GM18505 (cell line): ENCODE measurements around the gene MAP3K4.

Experiments used
- ATAC-seq: cut with Tn5 transposase; IDR thresholded peaks from one replicate; pipeline ENCODE4 v1.9.1; 2021; ENCODE audit not compliant: unreplicated experiment
- POLR2A ChIP-seq: IDR thresholded peaks from 4 replicates; pipeline ENCODE4 v1.6.1; 2011; ENCODE audit warnings: borderline replicate concordance; ENCODE audit not compliant: insufficient read depth, insufficient read length; ENCODE audit errors: extremely low read depth

The MAP3K4 gene

DNA sequence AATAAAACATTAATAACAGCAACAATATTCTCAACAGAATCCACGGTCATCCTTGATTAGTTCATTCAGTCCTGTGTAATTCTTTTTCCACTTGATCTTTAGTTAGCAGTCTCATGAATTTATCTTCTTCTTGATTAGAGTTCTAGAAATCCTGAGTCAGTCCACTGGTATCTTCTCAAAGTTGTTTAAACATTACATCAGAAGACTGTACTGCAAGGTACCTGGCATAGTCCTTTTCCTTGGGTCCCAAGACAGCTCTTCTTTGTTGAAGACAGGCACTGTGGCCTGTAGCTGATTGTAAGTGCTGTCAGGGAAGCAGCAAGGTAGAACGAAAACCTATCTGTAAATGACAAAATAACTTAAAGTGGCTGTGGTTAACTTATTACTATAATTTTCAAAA, 11.8 kb downstream of the MAP3K4 start:
- ATAC-seq = no peak
- TF ChIP-seq POLR2A = no peak

DNA sequence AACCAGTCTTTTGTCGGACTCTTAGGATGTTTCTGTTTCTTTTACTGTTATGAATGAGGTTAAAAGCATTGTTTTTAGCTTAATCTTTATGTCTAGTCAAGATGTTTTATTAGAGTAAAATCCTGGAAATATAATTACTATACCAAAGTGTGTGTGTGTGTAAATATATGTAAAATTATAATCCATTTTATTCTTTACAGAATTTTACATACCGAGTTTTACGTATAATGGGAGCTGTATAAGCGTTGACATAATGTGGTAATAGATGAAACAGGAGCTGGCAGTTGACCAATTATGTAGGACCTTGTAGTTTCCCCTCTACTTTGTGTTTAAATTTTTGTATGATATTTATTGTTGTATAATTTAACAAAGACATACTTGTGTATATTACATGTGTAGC, 16.7 kb downstream of the MAP3K4 start:
- TF ChIP-seq POLR2A = no peak

DNA sequence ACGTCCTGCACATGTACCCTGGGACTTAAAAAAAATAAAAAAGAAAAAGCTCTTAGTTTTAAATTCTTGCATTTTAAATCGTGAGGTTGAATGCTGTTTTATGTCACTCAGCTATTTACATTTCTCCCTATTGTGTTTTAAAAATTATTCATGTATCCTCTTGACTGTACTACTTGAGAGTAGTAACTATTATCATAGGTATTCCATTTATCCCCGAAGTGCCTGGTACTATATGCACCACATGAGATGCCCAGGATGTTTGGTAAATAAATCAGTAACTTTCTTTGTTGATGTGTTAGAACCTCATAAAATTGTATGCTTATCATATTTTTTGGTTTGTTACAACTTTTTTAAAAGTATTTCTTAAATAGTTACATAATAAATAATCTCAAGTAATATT, 18.4 kb downstream of the MAP3K4 start:
- no peak for TF ChIP-seq POLR2A
- ATAC-seq = no peak

More for the DNA sequence above, 16.7 kb downstream of the MAP3K4 start:
- no peak for ATAC-seq

DNA sequence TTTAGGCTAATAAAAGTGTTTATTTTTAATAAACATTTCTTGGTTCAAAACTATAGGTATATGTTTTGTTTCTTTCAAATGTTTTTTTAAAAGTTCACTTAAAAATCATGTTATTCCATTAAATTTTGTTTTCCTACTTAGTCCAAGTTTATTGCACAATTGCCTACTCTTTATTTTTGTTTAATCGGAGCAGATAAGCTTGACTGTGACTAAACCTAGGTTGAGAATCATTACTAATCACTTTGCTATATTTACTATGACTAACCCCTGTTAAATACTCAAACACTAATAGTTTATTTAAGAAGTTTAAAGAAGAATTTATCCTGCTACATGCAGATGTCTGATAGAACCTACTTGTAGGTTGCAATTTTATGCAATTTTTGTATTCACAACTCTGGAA, 18.8 kb downstream of the MAP3K4 start:
- no peak for ATAC-seq

DNA sequence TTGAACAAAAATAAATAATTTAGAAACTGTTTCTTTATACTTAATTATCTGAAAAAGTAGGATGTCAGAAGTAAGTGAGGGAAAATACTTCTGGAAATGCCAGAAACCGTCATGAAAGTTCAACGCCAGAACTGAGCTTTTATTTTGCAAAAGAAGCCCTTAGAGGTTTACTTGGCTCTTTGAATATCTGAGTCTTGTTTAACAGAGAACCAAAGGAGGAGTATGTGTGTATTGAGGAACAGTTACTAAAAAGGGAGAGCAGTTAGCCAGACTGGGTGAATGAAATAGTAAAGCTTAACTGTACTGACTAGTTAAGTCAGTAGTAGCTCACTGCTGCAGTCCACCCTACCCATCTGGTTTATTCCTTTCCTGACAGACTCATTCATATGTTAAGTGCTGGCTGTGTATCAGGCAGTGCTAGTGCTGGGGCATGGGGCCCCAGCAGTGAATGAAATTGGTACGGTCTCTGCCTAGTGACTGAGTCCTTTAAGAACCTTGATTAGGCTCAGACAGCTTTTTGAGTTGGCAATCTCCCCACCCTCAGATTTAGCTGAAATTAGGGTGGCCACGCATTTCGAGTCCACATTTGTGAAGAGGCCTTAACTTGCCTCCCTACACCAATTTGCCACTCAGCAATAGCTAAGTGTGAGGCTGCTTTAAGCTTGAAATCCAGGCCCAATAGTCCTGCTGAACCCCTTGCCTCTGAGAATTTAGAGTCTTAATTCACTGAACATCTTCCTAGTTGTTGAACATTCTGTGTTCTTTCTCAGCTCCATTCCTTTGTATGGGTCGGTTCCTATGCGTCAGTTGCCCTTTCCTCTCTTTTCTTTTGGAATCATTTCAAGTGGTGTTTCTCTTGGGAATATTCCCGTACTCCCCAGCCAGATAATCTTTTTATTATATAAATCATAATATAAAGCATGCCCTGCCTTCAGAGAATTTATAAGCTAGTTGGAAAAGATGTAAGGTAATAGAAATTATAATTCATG, 20.2 kb downstream of the MAP3K4 start:
- no peak for ATAC-seq

More for the DNA sequence above, 18.8 kb downstream of the MAP3K4 start:
- TF ChIP-seq POLR2A = no peak

DNA sequence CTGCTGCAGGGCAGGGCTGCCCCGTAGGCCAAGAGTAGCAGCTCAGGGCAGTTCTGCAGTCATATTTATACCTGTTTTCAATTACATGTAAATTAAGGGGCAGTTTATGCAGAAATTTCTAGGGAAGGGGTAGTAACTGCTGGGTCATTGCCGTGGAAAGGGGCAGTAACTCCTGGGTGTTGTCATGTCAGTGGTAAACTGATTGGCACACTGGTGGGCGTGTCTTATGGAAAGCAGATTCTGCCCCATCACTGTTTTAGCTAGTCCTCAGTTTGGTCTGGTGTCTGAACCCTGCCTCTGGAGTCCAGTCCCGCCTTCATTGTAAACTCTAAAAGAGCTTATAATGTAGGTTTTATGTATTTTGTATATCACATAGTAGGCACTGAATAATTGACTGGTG, 22.1 kb downstream of the MAP3K4 start:
- TF ChIP-seq POLR2A = no peak
- ATAC-seq = no peak

More for the DNA sequence above, 20.2 kb downstream of the MAP3K4 start:
- TF ChIP-seq POLR2A = no peak

DNA sequence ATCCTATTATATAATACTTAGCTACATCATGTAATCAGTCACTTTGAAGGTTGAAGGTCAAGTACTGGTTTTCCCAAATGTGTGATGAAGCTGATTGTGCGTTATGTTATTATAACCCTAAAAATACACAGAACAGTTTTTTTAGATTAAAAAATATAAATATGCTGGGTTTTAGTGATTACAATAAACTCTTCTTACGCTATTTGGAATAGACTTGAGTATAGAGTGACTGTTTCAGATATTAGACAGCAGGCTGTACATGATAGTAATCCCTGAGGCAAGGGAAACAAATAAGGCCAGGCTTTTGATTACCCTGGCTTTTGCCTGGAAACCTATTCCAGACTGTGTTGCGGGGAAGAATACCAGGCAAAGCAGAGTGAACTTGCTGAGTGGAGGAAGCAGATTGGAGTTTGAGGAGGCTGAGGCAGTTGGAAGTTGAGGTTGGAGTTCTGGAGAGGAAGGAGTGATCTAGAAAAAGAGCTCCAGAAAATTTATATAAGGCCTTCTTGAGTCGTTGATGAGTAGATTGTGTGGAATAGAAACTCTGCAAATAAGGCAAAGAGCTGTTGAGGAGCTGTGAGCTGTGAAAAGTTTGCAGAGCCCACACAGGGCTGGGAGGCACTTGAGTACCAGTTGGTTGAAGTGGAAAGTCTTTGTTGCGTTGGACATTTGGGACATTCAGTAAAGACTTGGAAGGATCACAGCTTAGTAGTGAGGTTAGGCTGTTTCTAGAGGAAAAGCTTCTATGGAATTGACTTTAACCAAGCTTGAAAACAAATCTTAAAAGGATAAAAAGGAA, 26.4 kb downstream of the MAP3K4 start:
- ATAC-seq = no peak
- TF ChIP-seq POLR2A = no peak

DNA sequence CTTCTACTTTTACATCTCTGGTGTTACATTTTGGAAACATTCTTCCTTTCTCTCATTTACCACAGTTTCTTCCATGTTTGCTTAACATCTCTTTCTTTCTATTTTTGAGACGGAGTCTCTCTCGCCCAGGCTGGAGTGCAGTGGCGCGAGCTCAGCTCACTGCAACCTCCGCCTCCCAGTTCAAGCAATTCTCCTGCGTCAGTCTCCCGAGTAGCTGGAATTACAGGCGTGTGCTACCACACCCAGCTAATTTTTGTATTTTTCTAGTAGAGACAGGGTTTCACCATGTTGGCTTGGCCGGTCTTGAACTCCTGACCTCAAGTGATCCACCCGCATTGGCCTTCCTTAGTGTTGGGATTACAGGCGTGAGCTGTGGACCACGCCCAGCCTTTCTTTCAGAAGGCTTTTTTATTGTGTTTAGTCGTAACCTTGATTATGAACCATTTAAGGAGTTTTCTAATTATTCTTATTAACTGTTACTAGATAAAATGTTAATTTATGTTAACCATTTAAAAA, 27.8 kb downstream of the MAP3K4 start:
- TF ChIP-seq POLR2A = no peak
- no peak for ATAC-seq

DNA sequence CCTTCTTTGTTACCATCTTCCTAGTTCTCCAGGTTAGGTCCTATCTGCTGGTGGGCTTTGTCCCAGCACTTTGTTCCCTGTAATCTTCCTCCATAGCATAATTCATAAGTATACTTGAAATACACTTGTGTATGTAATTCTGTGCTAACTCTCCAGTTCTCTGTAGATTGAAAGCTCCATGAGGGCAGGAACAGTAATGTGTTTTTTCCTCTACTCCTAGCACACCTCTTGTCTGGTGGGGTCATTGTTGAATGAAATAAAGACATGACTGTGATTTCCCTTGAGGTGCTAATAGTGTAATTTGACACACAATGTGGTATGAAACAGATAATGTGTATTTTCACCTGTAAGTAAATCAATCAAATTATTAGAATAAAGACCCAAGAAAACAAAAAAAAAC, 30.0 kb downstream of the MAP3K4 start:
- ATAC-seq = no peak
- TF ChIP-seq POLR2A = no peak

DNA sequence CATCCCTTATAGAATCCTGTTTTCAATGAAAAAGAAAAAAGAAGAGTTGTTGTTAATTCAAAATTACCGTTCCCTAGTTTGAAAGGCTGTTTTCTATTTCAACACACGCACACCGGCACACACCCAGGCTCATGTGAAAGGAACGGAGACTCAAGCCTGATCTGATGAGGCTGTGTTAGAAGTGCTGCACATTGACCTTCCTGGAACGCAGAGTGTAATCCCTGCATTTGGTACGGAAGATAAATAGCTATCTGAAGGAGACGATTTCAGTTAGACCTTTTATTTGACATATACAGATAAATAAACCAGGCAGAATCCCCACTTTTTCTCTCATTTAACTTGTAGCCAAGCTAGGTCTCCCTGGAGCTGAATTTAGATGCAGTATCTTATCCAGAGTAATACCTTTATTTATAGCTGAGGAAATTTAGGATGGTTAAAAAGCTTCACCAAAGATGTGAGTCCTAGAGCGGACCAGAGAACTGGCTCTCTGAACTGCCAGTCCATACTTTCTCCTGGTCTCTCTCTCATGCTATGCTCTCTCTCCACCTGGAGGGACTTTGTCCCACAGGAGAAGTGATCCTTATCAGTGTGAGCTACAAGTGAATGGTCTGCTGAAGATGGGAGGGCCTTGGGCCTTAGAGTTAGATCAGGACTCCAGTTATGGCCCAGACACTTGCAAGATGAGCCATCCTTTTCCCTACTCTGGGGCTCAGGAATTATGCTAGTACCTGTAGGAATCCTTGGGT, 30.6 kb downstream of the MAP3K4 start:
- no peak for TF ChIP-seq POLR2A
- ATAC-seq = no peak

DNA sequence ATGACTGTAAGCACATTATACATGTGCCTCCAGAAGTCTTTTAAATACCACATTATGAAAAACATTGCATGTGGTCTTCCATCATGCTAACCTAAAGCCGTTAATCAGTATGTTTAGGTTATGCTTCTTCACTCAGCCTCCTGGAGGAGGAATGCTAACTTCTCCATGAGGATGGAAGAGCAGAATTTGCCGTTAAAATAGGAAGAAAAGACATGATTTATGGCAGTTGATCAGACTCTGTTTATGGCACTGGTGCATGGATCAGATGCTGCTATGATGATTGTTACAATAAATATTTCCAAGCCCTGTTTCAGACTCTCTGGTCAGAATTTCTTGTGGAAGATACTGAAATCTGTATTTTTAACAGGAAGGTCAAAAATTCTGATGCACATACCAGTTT, 31.7 kb downstream of the MAP3K4 start:
- no peak for ATAC-seq
- TF ChIP-seq POLR2A = no peak

DNA sequence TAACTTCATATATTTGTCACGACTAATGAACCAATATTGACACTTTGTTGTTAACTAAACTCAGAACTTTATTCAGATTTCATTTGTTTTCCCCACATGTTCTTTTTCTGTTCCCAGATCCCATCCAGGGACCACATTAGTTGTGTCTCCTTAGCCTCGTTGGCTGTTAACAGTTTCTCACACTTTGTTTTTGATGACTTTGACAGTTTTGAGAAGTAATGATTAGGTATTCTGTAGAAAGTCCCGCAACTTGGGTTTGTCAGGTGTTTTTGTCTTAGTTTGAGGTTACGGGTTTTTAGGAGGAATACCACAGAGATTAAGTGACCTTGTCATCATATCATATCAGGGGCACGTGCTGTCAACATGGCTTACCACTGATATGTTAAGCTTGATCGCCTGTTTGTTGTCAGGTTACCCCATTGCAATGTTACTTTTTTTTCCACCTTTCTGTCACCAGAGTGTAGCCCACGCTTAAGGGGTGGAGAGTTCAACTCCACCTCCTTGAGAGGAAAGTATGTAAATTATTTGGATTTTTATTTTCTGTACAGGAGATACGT, 32.9 kb downstream of the MAP3K4 start:
- no peak for TF ChIP-seq POLR2A
- ATAC-seq = no peak
